Heart left ventricle (tissue), 13 donors: Measurements from ENCODE around the gene SPIN2B.

Source experiments
- POLR2A ChIP-seq, 2 donors: fragments of 450-650 bp; IDR thresholded peaks; one replicate each; pipeline ENCODE4 v1.6.1; 2017; ENCODE audit warnings: antibody characterized with exemption in 2 of 2, mild to moderate bottlenecking in 2 of 2, moderate library complexity in 2 of 2
- TF ChIP-seq, protein P1 (sequence below), 12 donors: fragments of 200-600 bp; sonication (generic) in 4 of 12; IDR thresholded peaks; one replicate each; pipeline versions ENCODE4 v1.5.0 to v1.8.0; 2018 to 2022; ENCODE audit warnings: antibody characterized with exemption in 12 of 12, mild to moderate bottlenecking in 5 of 12
- donor health status: ischemic (EF 13 %, LVEDD 7.1; RV severe dilation, severe dysfunction).
- donor health status: DM: no; HTN: yes; CAD: no.
- donor health status: DM: no; HTN: no; CAD: no.
- donor health status: ischemic (EF 25% LVEDD 6.9; RV normal size, moderate dysfunction).
- donor health status: ischemic (EF 25% LVEDD 5.7; RV mildly dilated, moderate dysfunction).
- donor health status: ischemic (EF 35%, LVEDD 5.7; RV mildly dilated, moderate dysfunction).
- donor health status: nonischemic (EF 11% LVEDD 7.7; RV severe dilation, severe dysfunction).
- donor health status: DM: yes; HTN: yes; CAD: no.
- donor health status: PGD.
- donor health status: ischemic (EF 29% LVEDD 5.4; RV normal size, mild dysfunction).
- donor health status: nonischemic (EF 23%, LVEDD 6.1; RV moderate dilation, normal function).

DNA sequence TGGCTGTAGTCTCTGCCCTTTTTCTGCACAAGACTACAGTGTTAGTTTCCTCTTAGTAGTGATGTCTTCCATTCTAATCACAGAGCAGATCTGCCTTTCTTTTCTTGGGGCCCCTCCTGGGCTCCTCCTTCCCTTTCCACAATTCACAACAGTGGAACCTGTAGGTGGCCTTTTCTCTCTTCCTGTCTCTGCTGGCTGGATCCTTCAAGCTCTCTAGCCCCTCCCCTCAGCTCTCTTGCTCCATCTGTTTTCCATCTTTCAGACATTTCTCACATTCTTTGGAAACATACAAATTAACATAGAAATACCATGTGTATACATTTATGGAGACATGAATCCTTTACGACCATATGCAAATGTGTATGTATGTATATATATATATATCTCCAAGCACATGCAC, 16.2 kb upstream of the SPIN2B start:
- TF ChIP-seq, protein P1, sequence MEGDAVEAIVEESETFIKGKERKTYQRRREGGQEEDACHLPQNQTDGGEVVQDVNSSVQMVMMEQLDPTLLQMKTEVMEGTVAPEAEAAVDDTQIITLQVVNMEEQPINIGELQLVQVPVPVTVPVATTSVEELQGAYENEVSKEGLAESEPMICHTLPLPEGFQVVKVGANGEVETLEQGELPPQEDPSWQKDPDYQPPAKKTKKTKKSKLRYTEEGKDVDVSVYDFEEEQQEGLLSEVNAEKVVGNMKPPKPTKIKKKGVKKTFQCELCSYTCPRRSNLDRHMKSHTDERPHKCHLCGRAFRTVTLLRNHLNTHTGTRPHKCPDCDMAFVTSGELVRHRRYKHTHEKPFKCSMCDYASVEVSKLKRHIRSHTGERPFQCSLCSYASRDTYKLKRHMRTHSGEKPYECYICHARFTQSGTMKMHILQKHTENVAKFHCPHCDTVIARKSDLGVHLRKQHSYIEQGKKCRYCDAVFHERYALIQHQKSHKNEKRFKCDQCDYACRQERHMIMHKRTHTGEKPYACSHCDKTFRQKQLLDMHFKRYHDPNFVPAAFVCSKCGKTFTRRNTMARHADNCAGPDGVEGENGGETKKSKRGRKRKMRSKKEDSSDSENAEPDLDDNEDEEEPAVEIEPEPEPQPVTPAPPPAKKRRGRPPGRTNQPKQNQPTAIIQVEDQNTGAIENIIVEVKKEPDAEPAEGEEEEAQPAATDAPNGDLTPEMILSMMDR (IDR thresholded peaks at IDR 0.05) = no peak
- TF ChIP-seq POLR2A (IDR thresholded peaks at IDR 0.05) = no peak
